Measurements from ENCODE around the gene OOSP3.
"Not testable (repeated sequence)": the region's sequence is repeated elsewhere in the genome, so short reads cannot be mapped to it uniquely, and the experiment has no call there.

The OOSP3 gene

GRCh38 chr11:59877784-59878183 is 798 bp upstream of the OOSP3 start:
- DNase-seq = no peak

- DNase-seq = no peak
Measured at GRCh38 chr11:59879567-59879966, 985 bp downstream of the OOSP3 start.

GRCh38 chr11:59883597-59883996 is 5.0 kb downstream of the OOSP3 start:
- DNase-seq = no peak

- DNase-seq = not testable (repeated sequence)
Measured at GRCh38 chr11:59887156-59887555, 8.6 kb downstream of the OOSP3 start.

- no peak for DNase-seq
Measured at GRCh38 chr11:59891781-59892181, 13.2 kb downstream of the OOSP3 start.

DNA sequence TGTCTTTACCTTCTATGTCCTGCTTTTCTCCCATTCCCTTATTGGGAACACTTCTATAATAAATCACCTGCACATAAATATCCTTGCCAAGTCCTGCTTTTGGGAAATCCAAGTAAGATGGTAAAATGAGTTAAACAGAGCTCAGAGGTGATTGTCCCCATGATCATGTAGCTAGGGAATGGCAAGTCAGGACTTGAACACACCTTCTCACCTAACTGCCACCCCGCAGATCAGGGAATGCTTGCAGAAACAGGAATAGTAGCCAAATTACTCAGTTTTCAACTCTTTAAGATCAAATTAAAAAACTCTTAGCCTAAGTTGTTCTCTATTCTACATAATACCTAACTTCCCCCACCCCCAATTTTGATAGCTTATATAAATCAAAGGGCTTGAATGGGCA is 16.0 kb downstream of the OOSP3 start:
- no peak for DNase-seq

DNA sequence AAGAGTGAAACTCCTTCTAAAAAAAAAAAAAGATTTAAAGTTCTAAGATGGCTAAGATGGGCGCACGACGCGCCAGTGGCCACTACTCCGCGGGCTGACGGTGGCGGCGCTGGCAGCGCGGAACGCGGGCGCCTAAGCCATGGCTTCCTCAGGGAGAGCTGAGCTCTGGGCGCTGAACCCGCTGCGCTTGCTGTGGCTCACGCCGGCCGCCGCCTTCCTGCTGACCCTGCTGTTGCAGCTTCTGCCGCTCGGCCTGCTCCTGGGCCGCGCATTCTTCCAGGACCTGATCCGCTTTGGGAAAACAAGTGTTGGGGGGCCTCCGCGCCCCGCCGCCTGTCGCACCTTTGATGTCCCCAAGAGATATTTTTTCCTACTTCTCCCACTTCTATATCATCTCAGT is 19.5 kb downstream of the OOSP3 start:
- DNase-seq = no peak

- no peak for DNase-seq
Measured at GRCh38 chr11:59898650-59899049, 20.1 kb downstream of the OOSP3 start.

DNA sequence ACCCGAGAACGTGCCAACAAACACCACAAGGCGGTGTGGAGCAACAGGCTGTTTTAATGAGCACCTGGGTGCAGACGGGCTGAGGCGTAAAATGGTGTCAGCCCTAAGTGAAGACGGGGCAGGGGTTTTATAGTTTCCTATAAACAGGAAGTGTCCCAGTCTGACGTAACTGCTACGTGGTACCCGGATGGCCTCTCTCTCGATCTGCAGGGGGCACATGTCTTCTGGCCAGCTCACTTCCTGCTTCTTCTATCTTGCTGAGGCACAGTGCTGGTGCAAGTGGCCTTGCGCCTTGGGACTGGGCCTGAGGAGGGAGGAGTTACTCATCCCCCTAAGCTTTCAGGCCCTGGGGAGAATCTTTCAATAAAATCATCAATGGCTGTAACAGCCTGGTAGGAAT is 20.9 kb downstream of the OOSP3 start:
- no peak for DNase-seq

DNA sequence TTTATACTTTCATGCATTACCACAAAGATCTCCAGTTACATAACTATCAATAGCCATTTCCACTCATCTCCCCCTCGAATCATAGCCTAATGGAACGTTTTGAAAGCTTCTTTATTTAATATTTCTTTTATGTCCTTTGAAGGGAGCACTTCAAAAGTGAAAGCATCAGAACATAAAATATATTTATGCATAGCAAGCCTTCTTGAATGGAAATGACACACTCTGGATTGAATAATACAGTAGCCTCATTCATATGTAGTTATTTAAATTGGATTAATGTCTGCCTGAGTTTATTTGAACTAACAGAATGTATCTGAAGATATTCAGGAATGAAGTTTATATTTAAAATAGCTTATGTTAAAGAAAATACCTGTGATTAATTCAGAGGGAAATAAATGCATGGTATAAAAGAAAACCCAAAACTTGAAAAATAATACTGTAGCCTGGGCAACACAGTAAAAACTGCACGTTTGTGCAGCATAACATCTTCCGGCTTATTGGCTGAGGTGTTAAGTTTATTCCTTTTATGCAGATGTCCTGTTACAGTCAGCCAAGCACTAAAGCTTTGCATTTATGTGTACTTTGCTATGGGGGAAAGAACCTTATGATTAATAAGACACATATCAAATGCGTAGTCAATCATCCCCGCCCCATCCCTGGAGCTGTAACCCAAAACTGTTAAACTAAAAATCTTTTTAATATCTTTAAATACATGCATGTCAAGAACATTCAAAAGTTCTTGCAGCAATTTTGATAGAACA is 22.0 kb downstream of the OOSP3 start:
- DNase-seq = no peak

- no peak for DNase-seq
Measured at GRCh38 chr11:59901306-59901705, 22.7 kb downstream of the OOSP3 start.

DNA sequence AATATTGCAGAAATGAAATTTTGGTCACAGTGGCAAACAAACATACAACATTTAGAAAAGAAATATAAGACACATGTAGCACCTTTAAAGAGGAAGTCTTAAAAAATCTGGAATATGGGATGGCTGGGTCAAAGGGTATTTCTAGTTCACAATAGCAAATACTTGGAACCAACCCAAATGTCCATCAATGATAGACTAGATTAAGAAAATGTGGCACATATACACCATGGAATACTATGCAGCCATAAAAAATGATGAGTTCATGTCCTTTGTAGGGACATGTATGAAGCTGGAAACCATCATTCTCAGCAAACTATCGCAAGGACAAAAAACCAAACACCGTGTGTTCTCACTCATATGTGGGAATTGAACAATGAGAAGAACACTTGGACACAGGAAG is 25.0 kb downstream of the OOSP3 start:
- not testable (repeated sequence) for DNase-seq

GRCh38 chr11:59918480-59918879 is 39.9 kb downstream of the OOSP3 start:
- DNase-seq = no peak

- no peak for DNase-seq
Measured at GRCh38 chr11:59918987-59919589, 40.5 kb downstream of the OOSP3 start.

DNA sequence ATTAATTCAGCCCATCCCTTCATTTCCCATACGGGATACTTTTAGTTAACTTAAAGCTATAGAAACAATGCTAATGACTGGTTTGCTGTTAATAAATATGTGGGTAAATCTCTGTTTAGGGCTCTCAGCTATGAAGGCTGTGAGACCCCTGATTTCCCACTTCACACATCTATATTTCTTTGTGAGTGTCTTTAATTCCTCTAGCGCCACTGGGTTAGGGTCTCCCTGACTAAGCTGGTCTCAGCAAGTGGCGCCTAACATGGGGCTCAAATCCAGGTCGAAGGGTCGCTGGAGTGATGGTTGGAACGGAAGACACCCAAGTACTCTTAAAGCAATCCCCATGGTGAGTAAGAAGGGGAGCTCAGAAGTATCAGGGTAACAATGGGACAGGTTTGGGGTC is 45.2 kb downstream of the OOSP3 start:
- DNase-seq = no peak

DNA sequence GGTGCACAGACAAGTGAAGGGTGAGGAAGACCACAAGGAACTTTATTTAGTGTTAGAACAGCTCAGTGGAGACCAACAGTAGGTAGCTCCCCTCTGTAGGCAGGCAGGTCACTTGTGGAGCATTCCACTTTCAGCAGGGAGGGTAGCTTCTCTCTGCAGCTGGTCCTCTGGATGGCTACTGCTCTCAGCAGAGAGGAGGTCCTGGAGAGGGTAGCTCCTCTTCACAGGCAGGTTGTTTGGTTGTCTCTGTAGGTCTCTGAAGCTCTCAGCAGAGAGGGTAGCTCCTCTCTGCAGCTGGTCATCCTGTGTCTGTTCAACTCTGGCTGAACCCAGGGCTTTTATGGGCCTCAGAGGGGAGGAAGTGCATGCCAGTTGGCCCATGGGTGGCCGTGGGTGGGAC is 53.1 kb downstream of the OOSP3 start:
- no peak for DNase-seq

GRCh38 chr11:59938132-59938531 is 59.5 kb downstream of the OOSP3 start, which contains the start of gene OOSP1:
Gene OOSP1, plus strand, starts transcription at chr11:59938432. Its CDS starts 23 bp downstream, at chr11:59938455.
- no peak for DNase-seq

GRCh38 chr11:59938718-59939117 is 60.1 kb downstream of the OOSP3 start:
- no peak for DNase-seq

- DNase-seq = no peak
Measured at GRCh38 chr11:59939482-59939881, 60.9 kb downstream of the OOSP3 start.

- no peak for DNase-seq
Measured at GRCh38 chr11:59941091-59941490, 62.5 kb downstream of the OOSP3 start.

- no peak for DNase-seq
Measured at GRCh38 chr11:59943997-59944714, 65.6 kb downstream of the OOSP3 start.

DNA sequence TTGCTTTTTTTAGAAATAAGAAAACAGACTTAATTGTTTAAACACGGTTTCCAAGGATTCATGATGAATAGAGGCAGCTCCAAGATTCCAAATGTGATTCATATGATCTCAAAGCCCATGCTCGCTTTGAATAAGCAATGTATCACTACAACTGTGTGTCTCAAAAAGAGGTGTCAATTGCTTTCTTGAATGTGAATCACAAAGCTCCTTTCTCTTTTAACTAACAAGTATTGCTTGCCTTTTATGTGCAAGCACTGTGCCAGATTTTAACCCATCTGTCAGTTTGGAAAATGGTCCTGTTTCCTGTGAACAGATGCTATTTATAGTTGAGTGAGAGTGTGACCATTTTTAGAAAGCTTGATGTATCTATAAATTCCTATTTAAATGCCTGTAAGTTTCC is 66.1 kb downstream of the OOSP3 start:
- no peak for DNase-seq

Data from NK-92 treated with Interleukin-12 subunit alpha and Interleukin-12 subunit beta, amount 100 ng/mL, for 24 hours (cell line).